Measurements from ENCODE around the gene KNDC1.

DNA sequence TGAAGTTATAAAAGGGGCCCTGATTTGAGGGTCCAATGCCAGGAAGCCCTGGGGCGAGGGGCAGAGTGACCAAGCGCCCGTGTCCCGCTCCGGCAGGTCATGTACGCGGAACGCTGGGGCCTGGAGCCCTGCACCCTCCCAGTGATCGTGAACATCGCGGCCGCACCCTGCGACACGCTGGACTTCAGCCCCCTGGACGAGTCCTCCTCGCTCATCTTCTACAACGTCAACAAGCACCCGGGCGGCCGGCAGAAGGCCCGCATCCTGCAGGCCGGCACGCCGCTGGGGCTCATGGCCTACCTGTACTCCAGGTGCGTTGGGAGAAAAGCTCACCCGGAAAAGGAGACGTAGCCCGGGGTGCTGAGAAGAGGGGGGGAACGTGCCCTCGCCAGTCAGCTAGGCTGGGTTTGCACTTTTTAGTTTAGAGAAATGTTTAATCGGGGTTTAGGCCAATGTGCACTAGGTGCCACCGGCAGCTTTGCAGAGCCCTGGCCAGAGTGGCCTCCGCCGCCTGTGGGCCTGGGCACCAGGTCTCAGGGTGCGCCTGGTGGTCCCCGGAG, 47.1 kb downstream of the KNDC1 start:
- TF ChIP-seq GATA3 (IDR thresholded peaks at IDR 0.05; ENCODE audit: low read depth, low read length) (no peak), GATA2 (IDR thresholded peaks at IDR 0.05; ENCODE audit: low read depth, low read length) (no peak)

Data from SH-SY5Y (cell line).